Adrenal gland (tissue), 5 donors: Measurements from ENCODE around the gene TTLL5.

Experiments used
- POLR2A ChIP-seq, 2 donors: fragments of 450-650 bp; IDR thresholded peaks; one replicate each; pipeline ENCODE4 v1.6.1; 2017; ENCODE audit warnings: antibody characterized with exemption in 2 of 2, mild to moderate bottlenecking in 2 of 2, moderate library complexity in 1 of 2
- TF ChIP-seq, protein P1 (sequence below), 6 experiments: fragments of 450-650 bp in 4 of 6; fragments of 200-600 bp in 2 of 6; sonication (generic) in 1 of 6; IDR thresholded peaks; 1 replicate in 5 of 6; 2 replicates in 1 of 6; pipeline versions ENCODE4 v1.5.1 to v1.8.0; 2016 to 2021; ENCODE audit warnings: antibody characterized with exemption in 6 of 6, mild to moderate bottlenecking in 2 of 6, moderate library complexity in 1 of 6
- donor health status: DM: no; HTN: no; CAD: no.

- TF ChIP-seq, protein P1, sequence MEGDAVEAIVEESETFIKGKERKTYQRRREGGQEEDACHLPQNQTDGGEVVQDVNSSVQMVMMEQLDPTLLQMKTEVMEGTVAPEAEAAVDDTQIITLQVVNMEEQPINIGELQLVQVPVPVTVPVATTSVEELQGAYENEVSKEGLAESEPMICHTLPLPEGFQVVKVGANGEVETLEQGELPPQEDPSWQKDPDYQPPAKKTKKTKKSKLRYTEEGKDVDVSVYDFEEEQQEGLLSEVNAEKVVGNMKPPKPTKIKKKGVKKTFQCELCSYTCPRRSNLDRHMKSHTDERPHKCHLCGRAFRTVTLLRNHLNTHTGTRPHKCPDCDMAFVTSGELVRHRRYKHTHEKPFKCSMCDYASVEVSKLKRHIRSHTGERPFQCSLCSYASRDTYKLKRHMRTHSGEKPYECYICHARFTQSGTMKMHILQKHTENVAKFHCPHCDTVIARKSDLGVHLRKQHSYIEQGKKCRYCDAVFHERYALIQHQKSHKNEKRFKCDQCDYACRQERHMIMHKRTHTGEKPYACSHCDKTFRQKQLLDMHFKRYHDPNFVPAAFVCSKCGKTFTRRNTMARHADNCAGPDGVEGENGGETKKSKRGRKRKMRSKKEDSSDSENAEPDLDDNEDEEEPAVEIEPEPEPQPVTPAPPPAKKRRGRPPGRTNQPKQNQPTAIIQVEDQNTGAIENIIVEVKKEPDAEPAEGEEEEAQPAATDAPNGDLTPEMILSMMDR (IDR thresholded peaks at IDR 0.05), result no peak
- no peak for TF ChIP-seq POLR2A (IDR thresholded peaks at IDR 0.05)
Observed at GRCh38 chr14:75825147-75825592, 164.1 kb downstream of the TTLL5 start.
